Effector memory CD4-positive, alpha-beta T cell (primary cell): ENCODE results near the gene CCDC154.

Experiments
- DNase-seq, 3 donors: peaks; one replicate each; pipeline ENCODE4 v3.0.0-alpha.2; 2020
- H3K27ac ChIP-seq: 2 replicates; pipeline ENCODE4 v1.7.0; 2013; ENCODE audit warnings: mild to moderate bottlenecking, low read length, moderate library complexity; ENCODE audit not compliant: insufficient read depth, poor library complexity, severe bottlenecking
- H3K27me3 ChIP-seq: replicated peaks from 2 replicates; pipeline ENCODE4 v1.7.0; 2013; ENCODE audit warnings: mild to moderate bottlenecking, low read length; ENCODE audit not compliant: insufficient read depth, control insufficient read depth, poor library complexity, severe bottlenecking
- H3K36me3 ChIP-seq: 2 replicates; pipeline ENCODE4 v1.7.0; 2013; ENCODE audit warnings: mild to moderate bottlenecking, low read length, moderate library complexity; ENCODE audit not compliant: control insufficient read depth, insufficient read depth
- H3K4me1 ChIP-seq: 2 replicates; pipeline ENCODE4 v1.7.0; 2013; ENCODE audit warnings: low read length, mild to moderate bottlenecking; ENCODE audit not compliant: control insufficient read depth, insufficient read depth, poor library complexity, severe bottlenecking
- H3K4me3 ChIP-seq: 2 replicates; pipeline ENCODE4 v1.7.0; 2013; ENCODE audit warnings: low read length, low read depth, mild to moderate bottlenecking; ENCODE audit not compliant: insufficient read depth, poor library complexity, severe bottlenecking
- H3K9me3 ChIP-seq: 2 replicates; pipeline ENCODE4 v1.7.0; 2013; ENCODE audit warnings: mild to moderate bottlenecking, low read length, moderate library complexity; ENCODE audit not compliant: control insufficient read depth

The CCDC154 gene

GRCh38 chr16:1430214-1430758, 14.1 kb downstream of the CCDC154 start:
- Histone ChIP-seq H3K9me3 (no peaks in the 10 kb centered on the region), H3K27me3 (no peaks in the 10 kb centered on the region), H3K36me3 (no peaks in the 10 kb centered on the region), H3K4me1 (no peaks in the 10 kb centered on the region), H3K27ac (no peak overlapping the region), H3K4me3 (no peak overlapping the region)
- DNase-seq: no peak

- H3K27ac ChIP-seq: no peak overlapping the region
- no peak overlapping the region for H3K4me3 ChIP-seq
- no peaks in the 10 kb centered on the region for H3K27me3 ChIP-seq
- H3K36me3 ChIP-seq: no peaks in the 10 kb centered on the region
- H3K4me1 ChIP-seq: no peaks in the 10 kb centered on the region
- H3K9me3 ChIP-seq: no peaks in the 10 kb centered on the region
- no peak for DNase-seq
Measured at GRCh38 chr16:1429631-1430030, 14.7 kb downstream of the CCDC154 start.

GRCh38 chr16:1429012-1429411, 15.3 kb downstream of the CCDC154 start:
- no peak overlapping the region for H3K4me3 ChIP-seq
- no peaks in the 10 kb centered on the region for H3K27me3 ChIP-seq
- DNase-seq: no peak
- no peaks in the 10 kb centered on the region for H3K9me3 ChIP-seq
- H3K36me3 ChIP-seq: no peaks in the 10 kb centered on the region
- H3K27ac ChIP-seq: no peak overlapping the region
- H3K4me1 ChIP-seq: no peaks in the 10 kb centered on the region

GRCh38 chr16:1428511-1428910, 15.8 kb downstream of the CCDC154 start:
- no peaks in the 10 kb centered on the region for H3K4me1 ChIP-seq
- no peaks in the 10 kb centered on the region for H3K27me3 ChIP-seq
- no peak overlapping the region for H3K27ac ChIP-seq
- no peaks in the 10 kb centered on the region for H3K36me3 ChIP-seq
- no peak for DNase-seq
- no peaks in the 10 kb centered on the region for H3K9me3 ChIP-seq
- H3K4me3 ChIP-seq: no peak overlapping the region

- Histone ChIP-seq H3K36me3 (no peaks in the 10 kb centered on the region), H3K9me3 (no peaks in the 10 kb centered on the region), H3K4me1 (no peaks in the 10 kb centered on the region), H3K4me3 (no peak overlapping the region), H3K27me3 (no peaks in the 10 kb centered on the region), H3K27ac (no peak overlapping the region)
- no peak for DNase-seq
Measured at GRCh38 chr16:1427473-1428461, 16.6 kb downstream of the CCDC154 start.

- no peak overlapping the region for H3K27ac ChIP-seq
- no peaks in the 10 kb centered on the region for H3K9me3 ChIP-seq
- no peaks in the 10 kb centered on the region for H3K36me3 ChIP-seq
- DNase-seq: no peak
- H3K27me3 ChIP-seq: no peaks in the 10 kb centered on the region
- H3K4me3 ChIP-seq: no peak overlapping the region
- no peaks in the 10 kb centered on the region for H3K4me1 ChIP-seq
Measured at GRCh38 chr16:1426734-1427471, 17.5 kb downstream of the CCDC154 start.

- DNase-seq: no peak
- no peak overlapping the region for H3K4me3 ChIP-seq
- H3K4me1 ChIP-seq: peaks cover 5% of the 10 kb centered on the region
- no peak overlapping the region for H3K27ac ChIP-seq
- no peaks in the 10 kb centered on the region for H3K36me3 ChIP-seq
- H3K9me3 ChIP-seq: no peaks in the 10 kb centered on the region
- H3K27me3 ChIP-seq: no peaks in the 10 kb centered on the region
Measured at GRCh38 chr16:1425616-1426370, 18.6 kb downstream of the CCDC154 start.

GRCh38 chr16:1424028-1424427, 20.3 kb downstream of the CCDC154 start:
- no peak overlapping the region for H3K4me3 ChIP-seq
- H3K9me3 ChIP-seq: no peaks in the 10 kb centered on the region
- H3K27me3 ChIP-seq: no peaks in the 10 kb centered on the region
- DNase-seq: no peak
- H3K36me3 ChIP-seq: no peaks in the 10 kb centered on the region
- no peak overlapping the region for H3K27ac ChIP-seq
- H3K4me1 ChIP-seq: peaks cover 13% of the 10 kb centered on the region

- Histone ChIP-seq H3K27ac (peak overlapping the region; percentile 80), H3K27me3 (no peaks in the 10 kb centered on the region), H3K36me3 (no peaks in the 10 kb centered on the region), H3K4me1 (peaks cover 13% of the 10 kb centered on the region), H3K9me3 (no peaks in the 10 kb centered on the region), H3K4me3 (no peak overlapping the region)
- no peak for DNase-seq
Measured at GRCh38 chr16:1422076-1422475, 22.3 kb downstream of the CCDC154 start.
